ENCODE measurements around the gene ZNF574.

ZNF574 gene

GRCh38 chr19:42117076-42117475 is 41.1 kb downstream of the ZNF574 start:
- TF ChIP-seq POLR2AphosphoS5 (IDR thresholded peaks at IDR 0.05; ENCODE audit: low read depth), result no peak
- TF ChIP-seq SPI1 (IDR thresholded peaks at IDR 0.05; ENCODE audit: borderline replicate concordance, low read depth), result no peak
- no peak for TF ChIP-seq REST (IDR thresholded peaks at IDR 0.05; ENCODE audit: insufficient replicate concordance, low read depth)
- TF ChIP-seq CTCF (IDR thresholded peaks at IDR 0.05; ENCODE audit: insufficient read depth, low read length), result no peak
- no peak for TF ChIP-seq GABPA (IDR thresholded peaks at IDR 0.05; ENCODE audit: low read depth)
- no peak for DNase-seq (ENCODE audit: low read depth in 1 of 2, low spot score in 1 of 2)
- no peak overlapping the region for H3K27ac ChIP-seq (replicated peaks)

GRCh38 chr19:42120276-42120980 is 44.5 kb downstream of the ZNF574 start:
- no peaks in the 10 kb centered on the region for H3K27me3 ChIP-seq (ENCODE audit: insufficient read depth, poor library complexity, severe bottlenecking)
- no peak overlapping the region for H3K27ac ChIP-seq (replicated peaks)
- no peak overlapping the region for H3K4me3 ChIP-seq (replicated peaks; ENCODE audit: insufficient read depth, low read length)
- DNase-seq (ENCODE audit: low read depth in 1 of 2, low spot score in 1 of 2), result no peak
- no peak for TF ChIP-seq SPI1 (IDR thresholded peaks at IDR 0.05; ENCODE audit: borderline replicate concordance, low read depth)
- no peak for TF ChIP-seq POLR2AphosphoS5 (IDR thresholded peaks at IDR 0.05; ENCODE audit: low read depth)
- no peak for TF ChIP-seq GABPA (IDR thresholded peaks at IDR 0.05; ENCODE audit: low read depth)
- TF ChIP-seq REST (IDR thresholded peaks at IDR 0.05; ENCODE audit: insufficient replicate concordance, low read depth), result no peak
- no peak for TF ChIP-seq CTCF (IDR thresholded peaks at IDR 0.05; ENCODE audit: insufficient read depth, low read length)

More at GRCh38 chr19:42117076-42117475, 41.1 kb downstream of the ZNF574 start:
- Histone ChIP-seq H3K27me3 (ENCODE audit: insufficient read depth, poor library complexity, severe bottlenecking) (no peaks in the 10 kb centered on the region), H3K4me3 (replicated peaks; ENCODE audit: insufficient read depth, low read length) (no peak overlapping the region)

- no peaks in the 10 kb centered on the region for H3K27me3 ChIP-seq (ENCODE audit: insufficient read depth, poor library complexity, severe bottlenecking)
Observed at GRCh38 chr19:42121036-42121621, 45.2 kb downstream of the ZNF574 start.

More at GRCh38 chr19:42121036-42121621, 45.2 kb downstream of the ZNF574 start:
- no peak overlapping the region for H3K27ac ChIP-seq (replicated peaks)
- no peak overlapping the region for H3K4me3 ChIP-seq (replicated peaks; ENCODE audit: insufficient read depth, low read length)
- 0 out of 2 replicates have a peak, but pooled peaks have one; percentile 12 for TF ChIP-seq SPI1 (IDR thresholded peaks at IDR 0.05; ENCODE audit: borderline replicate concordance, low read depth)
- TF ChIP-seq GABPA (IDR thresholded peaks at IDR 0.05; ENCODE audit: low read depth), result no peak
- no peak for TF ChIP-seq POLR2AphosphoS5 (IDR thresholded peaks at IDR 0.05; ENCODE audit: low read depth)
- no peak for TF ChIP-seq CTCF (IDR thresholded peaks at IDR 0.05; ENCODE audit: insufficient read depth, low read length)
- TF ChIP-seq REST (IDR thresholded peaks at IDR 0.05; ENCODE audit: insufficient replicate concordance, low read depth), result no peak
- no peak for DNase-seq (ENCODE audit: low read depth in 1 of 2, low spot score in 1 of 2)

Measured in HL-60 (cell line).